ENCODE data around the gene SAA4. TPM values are rescaled to one million over a fixed set of nuclear protein-coding genes. Genes with fewer than 3 reads are reported as not detected.
A peak's percentile ranks its signal among the peaks of the same experiment; 100 is the strongest.
"Not testable (repeated sequence)": the region's sequence is repeated elsewhere in the genome, so short reads cannot be mapped to it uniquely, and the experiment has no call there.

The SAA4 gene
- total RNA-seq, 1 donor from 2014 or later, result 1.7 TPM

- TF ChIP-seq POLR2A (IDR thresholded peaks at IDR 0.05) (no peak), POLR2AphosphoS5 (IDR thresholded peaks at IDR 0.05; ENCODE audit: insufficient read depth in 1 of 2, low read depth in 1 of 2) (no peak), CTCF (IDR thresholded peaks at IDR 0.05) (no peak)
- H3K27me3 ChIP-seq, result no peaks in the 10 kb centered on the region
- peak in 1 of 2 donors; percentile 1 for DNase-seq (ENCODE audit: extremely low spot score in 2 of 2)
- no peak overlapping the region for H3K27ac ChIP-seq
- no peaks in the 10 kb centered on the region for H3K9me3 ChIP-seq
- no peaks in the 10 kb centered on the region for H3K36me3 ChIP-seq
- intact Hi-C loops (cut with DNase I), result no loop called here
- no peaks in the 10 kb centered on the region for H3K4me1 ChIP-seq
- H3K4me3 ChIP-seq, result no peak overlapping the region
These were observed 28.3 kb upstream of the SAA4 start for GRCh38 chr11:18264677-18265555.

- Histone ChIP-seq H3K4me3 (no peak overlapping the region), H3K4me1 (no peaks in the 10 kb centered on the region), H3K36me3 (no peaks in the 10 kb centered on the region), H3K27me3 (no peaks in the 10 kb centered on the region), H3K27ac (no peak overlapping the region), H3K9me3 (no peaks in the 10 kb centered on the region)
- intact Hi-C loops (cut with DNase I), result no loop called here
- no peak for TF ChIP-seq POLR2A (IDR thresholded peaks at IDR 0.05)
- TF ChIP-seq POLR2AphosphoS5 (IDR thresholded peaks at IDR 0.05; ENCODE audit: insufficient read depth in 1 of 2, low read depth in 1 of 2), result no peak
- TF ChIP-seq CTCF (IDR thresholded peaks at IDR 0.05), result no peak
- DNase-seq (ENCODE audit: extremely low spot score in 2 of 2), result no peak
These were observed 27.4 kb upstream of the SAA4 start for GRCh38 chr11:18264035-18264434.

GRCh38 chr11:18262681-18263350 is 26.2 kb upstream of the SAA4 start:
- H3K9me3 ChIP-seq; H3K4me1 ChIP-seq; H3K27ac ChIP-seq; intact Hi-C loops (cut with DNase I); H3K27me3 ChIP-seq; H3K36me3 ChIP-seq; H3K4me3 ChIP-seq: not testable (repeated sequence)
- peak in 1 of 2 donors; percentile 18 for DNase-seq (ENCODE audit: extremely low spot score in 2 of 2)

GRCh38 chr11:18261721-18262120 is 25.1 kb upstream of the SAA4 start:
- Histone ChIP-seq H3K27ac (no peak overlapping the region), H3K27me3 (no peaks in the 10 kb centered on the region), H3K9me3 (no peaks in the 10 kb centered on the region), H3K36me3 (no peaks in the 10 kb centered on the region), H3K4me1 (no peaks in the 10 kb centered on the region), H3K4me3 (no peak overlapping the region)
- TF ChIP-seq POLR2A (IDR thresholded peaks at IDR 0.05) (no peak), POLR2AphosphoS5 (IDR thresholded peaks at IDR 0.05; ENCODE audit: insufficient read depth in 1 of 2, low read depth in 1 of 2) (no peak), CTCF (IDR thresholded peaks at IDR 0.05) (no peak)
- no peak for DNase-seq (ENCODE audit: extremely low spot score in 2 of 2)
- intact Hi-C loops (cut with DNase I), result no loop called here

GRCh38 chr11:18259259-18259658 is 22.7 kb upstream of the SAA4 start:
- Histone ChIP-seq H3K4me1 (no peaks in the 10 kb centered on the region), H3K27me3 (no peaks in the 10 kb centered on the region), H3K4me3 (no peak overlapping the region), H3K27ac (no peak overlapping the region), H3K36me3 (no peaks in the 10 kb centered on the region), H3K9me3 (no peaks in the 10 kb centered on the region)
- TF ChIP-seq POLR2AphosphoS5 (IDR thresholded peaks at IDR 0.05; ENCODE audit: insufficient read depth in 1 of 2, low read depth in 1 of 2), result no peak
- no peak for TF ChIP-seq CTCF (IDR thresholded peaks at IDR 0.05)
- no peak for TF ChIP-seq POLR2A (IDR thresholded peaks at IDR 0.05)
- intact Hi-C loops (cut with DNase I), result no loop called here
- no peak for DNase-seq (ENCODE audit: extremely low spot score in 2 of 2)
